Stimulated activated CD8-positive, alpha-beta memory T cell treated with anti-CD3 and anti-CD28 coated beads, Interleukin-12 subunit alpha, Interleukin-12 subunit beta, amount 100 ng/mL, for 4 hours (primary cell): Measurements from ENCODE around the gene ELP4.
"Not testable (repeated sequence)": the region's sequence is repeated elsewhere in the genome, so short reads cannot be mapped to it uniquely, and the experiment has no call there.

Experiments used
- DNase-seq: peaks from one replicate; pipeline ENCODE4 v3.0.0-alpha.2; 2020; ENCODE audit warnings: low read depth

Gene ELP4

DNA sequence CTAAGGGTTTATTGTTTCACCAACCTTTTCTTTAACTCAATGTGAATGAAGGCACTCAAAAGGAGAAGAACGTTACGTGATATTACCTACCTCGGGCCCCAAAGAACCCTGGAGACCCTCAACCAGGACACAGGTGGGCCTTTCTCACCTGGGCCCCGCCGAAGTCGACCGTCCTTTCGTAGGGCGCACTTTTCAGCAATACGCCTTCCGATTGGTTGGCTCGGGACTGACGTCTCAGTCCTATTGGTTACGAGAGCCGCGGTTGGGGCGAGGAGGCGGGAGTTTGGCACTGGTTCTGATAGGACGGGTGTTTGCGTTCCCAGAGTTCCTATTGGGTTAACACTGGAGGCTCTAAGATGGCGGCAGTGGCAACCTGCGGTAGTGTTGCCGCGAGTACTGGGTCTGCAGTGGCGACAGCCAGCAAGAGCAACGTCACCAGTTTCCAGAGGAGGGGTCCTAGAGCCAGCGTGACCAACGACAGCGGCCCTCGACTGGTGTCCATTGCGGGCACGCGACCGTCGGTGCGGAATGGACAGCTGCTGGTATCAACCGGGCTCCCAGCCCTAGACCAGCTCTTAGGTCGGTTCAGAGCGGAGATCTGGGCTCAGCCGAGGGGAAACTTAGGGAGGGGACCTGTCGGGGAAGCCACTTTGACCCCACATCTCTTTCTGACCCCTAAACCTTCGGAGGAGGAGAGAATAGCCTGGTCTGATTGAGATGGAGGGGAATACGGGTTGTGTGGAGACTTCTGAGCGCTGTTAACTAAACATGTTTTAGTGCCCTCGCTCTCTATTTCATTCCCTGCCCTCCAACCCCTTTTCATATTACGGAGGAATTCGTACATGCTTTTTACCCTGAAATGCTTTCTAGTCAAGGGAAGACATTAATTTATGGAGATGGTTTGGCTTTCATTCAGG is at the start of gene ELP4, which contains the start of gene IMMP1L:
TSS of gene ELP4 (plus strand) at position 339 of the 917 bp plus-strand sequence. CDS start at position 357, 18 bp downstream.
TSS of gene IMMP1L (minus strand) at position 194 of the 917 bp plus-strand sequence. CDS start 46,346 bp downstream, outside the sequence.
- DNase-seq = peak; percentile 84

GRCh38 chr11:31464436-31464835 is 45.1 kb upstream of the ELP4 start:
- DNase-seq = no peak

GRCh38 chr11:31474083-31474482 is 35.5 kb upstream of the ELP4 start:
- DNase-seq = no peak

DNA sequence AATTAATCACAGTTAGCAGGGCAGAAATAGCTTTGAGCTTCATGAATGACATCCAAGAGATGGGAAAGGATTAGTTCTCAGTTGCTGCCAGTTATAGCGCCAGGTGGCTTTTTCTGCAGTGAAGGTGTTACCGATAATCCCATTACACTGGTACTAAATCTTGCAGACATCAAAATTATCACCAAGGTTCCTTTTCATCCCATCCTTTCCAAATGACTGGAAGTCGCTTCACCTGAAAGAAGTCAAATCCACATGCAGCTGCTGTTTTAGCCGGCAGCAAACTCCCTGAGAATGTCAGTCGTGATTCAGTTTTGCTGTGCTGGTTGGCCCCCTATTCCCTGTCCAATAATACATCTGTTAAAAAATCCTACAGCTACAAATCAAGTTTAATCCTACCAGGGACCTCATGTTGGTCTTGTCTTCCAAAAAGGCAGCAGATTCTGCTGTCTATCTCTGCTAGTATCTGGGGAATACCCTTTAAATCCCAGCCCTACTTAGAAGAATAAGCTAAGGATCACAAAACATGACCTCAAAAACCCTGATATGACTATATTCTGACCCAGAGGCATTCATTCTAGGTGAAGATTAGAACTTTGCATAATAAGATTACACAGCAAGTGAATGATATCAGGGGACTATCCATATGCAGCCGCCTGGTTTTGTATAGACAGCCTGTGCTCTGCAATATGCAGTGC is 31.9 kb upstream of the ELP4 start:
- no peak for DNase-seq

DNA sequence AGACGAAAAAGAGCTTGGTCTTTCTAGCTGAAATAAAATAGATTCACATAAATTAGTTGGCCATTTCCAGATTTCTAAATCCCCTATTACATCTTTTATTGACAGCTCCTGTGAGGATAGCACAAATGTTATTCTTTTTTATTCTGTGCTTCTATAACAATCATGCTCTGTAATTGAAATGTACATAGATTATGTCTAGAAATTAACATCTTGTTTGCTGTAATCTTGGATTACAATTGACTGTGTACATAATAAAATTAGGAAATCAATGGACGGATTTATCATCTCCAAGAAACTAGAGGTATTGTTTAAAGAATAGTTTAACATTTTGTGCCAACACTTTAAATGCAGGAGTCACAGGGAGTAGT is 31.4 kb upstream of the ELP4 start:
- no peak for DNase-seq

GRCh38 chr11:31479066-31479465 is 30.5 kb upstream of the ELP4 start:
- no peak for DNase-seq

- no peak for DNase-seq
Measured at GRCh38 chr11:31480930-31481329, 28.6 kb upstream of the ELP4 start.

DNA sequence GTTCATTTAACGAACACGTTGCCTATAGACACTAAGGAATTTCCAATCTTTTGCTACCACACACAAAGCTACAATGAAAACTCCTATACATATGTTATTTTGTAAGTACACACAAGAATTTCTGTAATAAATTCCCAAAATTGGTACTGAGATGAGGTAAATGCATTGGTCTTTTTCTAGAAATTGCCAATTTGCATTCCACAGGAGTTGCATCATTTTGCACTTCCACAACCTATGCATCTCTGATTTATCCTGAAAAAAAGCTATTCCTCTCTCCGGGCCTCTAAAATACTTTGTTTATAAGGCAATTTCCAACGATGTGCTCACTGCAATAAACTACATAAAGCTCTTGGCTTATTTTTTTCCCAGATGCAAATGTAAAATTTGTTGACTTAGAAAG is 25.1 kb upstream of the ELP4 start:
- no peak for DNase-seq

GRCh38 chr11:31487848-31488247 is 21.7 kb upstream of the ELP4 start:
- DNase-seq = no peak

DNA sequence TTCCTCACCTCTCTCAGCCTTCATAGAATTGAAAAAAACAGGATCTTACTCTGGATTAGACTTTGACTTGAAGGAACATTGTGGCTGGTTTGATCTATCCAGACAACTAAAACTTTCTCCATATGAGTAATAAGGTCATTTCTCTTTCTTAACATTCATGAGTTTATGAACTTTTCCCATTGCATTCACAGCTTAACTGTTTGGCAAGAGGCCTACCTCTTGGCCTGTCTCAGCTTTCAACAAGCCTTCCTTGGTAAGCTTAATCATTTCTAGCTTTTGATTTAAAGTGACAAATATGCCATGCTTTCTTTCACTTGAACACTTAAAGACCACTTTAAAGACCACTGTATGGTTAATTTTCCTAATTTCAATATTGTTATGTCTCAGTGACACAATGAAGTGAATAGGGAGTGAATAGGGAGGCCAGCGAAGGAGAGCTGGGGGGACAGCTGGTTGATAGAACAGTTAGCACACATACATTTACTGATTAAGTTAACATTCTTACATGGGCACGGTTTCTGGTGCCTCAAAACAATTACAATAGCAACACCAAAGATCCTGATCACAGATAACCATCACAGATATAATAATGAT is 17.1 kb upstream of the ELP4 start:
- no peak for DNase-seq

- no peak for DNase-seq
Measured at GRCh38 chr11:31493235-31493634, 16.3 kb upstream of the ELP4 start.

GRCh38 chr11:31493762-31494161 is 15.8 kb upstream of the ELP4 start:
- DNase-seq = not testable (repeated sequence)

DNA sequence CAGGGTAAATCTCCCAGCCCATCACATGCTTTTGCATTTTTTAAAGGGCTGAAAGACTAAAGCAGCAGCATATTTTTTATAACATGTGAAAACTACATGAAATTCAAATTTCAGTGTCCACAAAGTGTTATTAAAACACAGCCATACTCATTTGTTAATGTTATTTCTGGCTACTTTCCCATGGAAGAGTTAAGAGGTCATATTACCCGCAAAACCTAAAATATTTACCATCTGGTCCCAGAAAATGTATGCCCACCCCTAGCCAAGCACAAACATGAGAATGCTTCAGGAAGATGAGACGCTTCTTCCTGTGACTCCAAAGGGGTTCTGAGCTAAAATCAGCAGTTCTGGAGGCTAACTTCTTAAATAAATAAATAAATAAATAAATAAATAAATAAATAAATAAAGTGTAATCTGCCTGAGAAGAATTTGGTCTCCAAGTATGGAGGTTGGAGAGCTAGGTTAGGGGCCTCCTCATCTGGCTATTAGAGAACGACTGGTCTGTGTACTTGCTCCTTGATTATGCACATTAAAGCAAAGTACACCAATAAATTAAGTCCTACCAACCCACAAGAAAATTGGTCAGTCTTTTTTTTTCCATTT is 9.9 kb upstream of the ELP4 start:
- no peak for DNase-seq

DNA sequence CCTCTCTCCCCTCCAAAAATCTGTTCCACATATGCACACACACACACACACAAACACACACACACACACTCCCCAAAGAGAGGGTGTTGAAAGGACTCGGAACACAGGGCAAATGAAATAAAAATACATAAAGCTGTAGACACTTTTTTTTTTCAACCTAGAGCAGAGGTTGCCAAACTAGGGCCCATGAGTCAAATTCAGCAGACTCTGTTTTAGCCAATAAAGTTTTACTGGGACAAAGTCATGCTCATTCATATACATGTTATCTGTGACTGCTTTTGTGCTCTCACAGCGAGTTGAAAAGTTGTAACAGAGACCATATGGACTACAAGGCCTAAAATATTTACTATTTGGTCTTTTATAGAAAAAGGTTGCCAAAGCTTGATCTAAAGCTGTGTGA is 9.0 kb upstream of the ELP4 start:
- DNase-seq = no peak

GRCh38 chr11:31509051-31509428 is 527 bp upstream of the ELP4 start:
- no peak for DNase-seq

DNA sequence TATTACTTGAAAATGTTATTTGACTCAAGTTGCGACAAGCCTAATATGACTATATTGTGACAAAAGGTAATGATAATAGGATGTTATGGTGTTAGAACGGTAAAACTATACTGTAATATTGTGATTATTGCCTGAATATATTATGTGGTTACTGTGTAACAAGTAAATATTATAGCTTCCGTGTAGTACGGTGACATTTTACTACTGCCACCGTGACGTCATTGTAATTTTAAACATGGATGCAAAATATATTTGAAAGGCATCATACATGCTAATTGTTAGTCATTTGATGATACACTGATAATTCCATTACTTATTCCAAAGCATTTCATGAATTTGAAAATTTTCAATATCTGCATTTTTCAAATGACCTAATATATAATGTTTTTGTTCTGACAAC is 2.5 kb downstream of the ELP4 start:
- no peak for DNase-seq

DNA sequence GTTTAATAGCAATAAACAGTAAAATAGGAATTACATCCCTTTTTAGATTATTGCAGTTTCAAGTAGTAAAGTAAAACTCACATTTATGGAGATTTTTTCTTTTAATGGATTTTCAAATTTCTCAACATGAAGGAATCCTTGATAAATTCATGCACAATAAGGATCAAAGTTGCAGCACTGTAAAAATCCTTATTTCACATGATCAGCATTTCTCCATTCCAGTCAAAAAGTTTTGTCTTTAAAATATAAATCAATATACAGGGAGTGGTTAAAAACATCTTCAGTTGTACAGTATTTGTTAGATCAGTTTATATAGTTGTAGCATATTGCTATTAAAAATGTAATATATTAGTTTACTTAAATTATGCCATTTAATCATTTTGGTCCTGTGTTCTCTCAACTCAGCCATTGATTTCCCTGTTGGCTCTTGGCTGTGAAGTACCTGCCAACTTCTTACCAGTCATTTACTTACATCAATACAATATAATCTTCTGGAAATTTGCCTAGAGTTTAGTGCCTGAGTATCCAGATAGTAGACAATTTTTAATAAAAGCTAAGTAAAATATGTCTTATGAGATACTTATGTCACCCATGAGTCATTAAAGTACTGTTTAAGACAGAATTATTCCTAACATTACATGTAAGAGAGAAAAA is 12.1 kb downstream of the ELP4 start:
- no peak for DNase-seq

- no peak for DNase-seq
Measured at GRCh38 chr11:31529189-31529588, 19.6 kb downstream of the ELP4 start.

DNA sequence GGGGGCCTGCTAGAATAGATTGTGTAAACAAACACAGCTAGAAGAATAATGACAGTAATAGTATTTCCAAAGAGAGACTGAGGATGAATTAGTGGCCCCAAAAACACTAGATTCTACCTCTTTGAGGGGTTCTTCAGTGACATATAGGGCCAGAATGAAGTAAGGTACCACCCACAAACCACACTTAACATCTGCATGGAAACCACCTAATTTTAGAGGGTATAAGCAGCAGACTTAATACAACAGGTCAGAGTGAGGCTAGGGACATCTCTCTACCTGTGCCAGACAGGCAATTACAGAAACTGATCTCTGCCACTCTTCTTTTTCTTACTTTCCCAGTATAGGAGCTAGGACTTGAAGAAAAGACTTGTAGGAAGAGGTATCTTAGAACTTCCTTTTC is 20.1 kb downstream of the ELP4 start:
- no peak for DNase-seq

DNA sequence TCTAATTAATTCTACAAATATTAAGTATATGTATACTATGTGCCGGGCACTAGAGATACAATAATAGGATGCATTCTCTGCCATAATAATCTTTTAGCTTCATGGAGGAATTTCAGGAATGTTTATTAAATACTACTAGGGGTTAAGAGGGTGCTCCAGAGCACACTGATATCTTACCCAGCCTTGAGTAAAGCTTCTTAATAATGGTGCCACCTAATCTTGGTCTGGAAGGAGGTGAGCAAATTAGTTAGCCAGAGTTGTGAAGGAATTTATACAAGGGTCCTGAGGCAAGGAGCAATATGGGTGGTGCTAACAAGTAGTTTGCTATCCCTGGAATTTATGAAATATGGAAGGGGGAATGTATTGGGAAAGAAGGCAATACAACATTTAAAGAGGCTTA is 21.7 kb downstream of the ELP4 start:
- no peak for DNase-seq

- no peak for DNase-seq
Measured at GRCh38 chr11:31535479-31535878, 25.9 kb downstream of the ELP4 start.

DNA sequence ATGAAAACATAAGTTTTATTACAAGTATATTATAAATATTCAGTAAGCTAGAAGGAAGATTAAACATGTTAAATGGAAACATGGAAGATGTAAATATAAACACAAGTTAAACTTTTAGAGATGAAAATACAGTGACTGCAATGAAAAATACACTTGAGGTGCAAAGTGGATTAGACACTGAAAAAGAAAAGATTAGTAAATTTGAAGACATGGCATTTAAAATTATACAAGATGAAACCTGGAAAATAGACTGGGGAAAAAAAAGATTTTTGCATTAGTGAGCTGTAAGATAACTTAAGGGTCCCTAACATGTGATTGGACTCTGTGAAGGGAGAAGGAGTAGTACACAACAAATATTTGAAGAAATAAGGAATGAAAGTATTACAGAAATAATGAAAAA is 33.3 kb downstream of the ELP4 start:
- DNase-seq = no peak
